ENCODE data around the gene KISS1R. TPM values are rescaled to one million over a fixed set of nuclear protein-coding genes. Genes with fewer than 3 reads are reported as not detected.

Gene KISS1R
- total and polyA plus RNA-seq, 2 experiments from 2014 or later = 1.3 to 2.1 TPM

- DNase-seq (ENCODE audit: low spot score) = no peak
- Histone ChIP-seq H3K27me3 (no peaks in the 10 kb centered on the region), H3K9me2 (replicated peaks; ENCODE audit: insufficient read depth) (no peaks in the 10 kb centered on the region), H4K20me1 (ENCODE audit: insufficient read depth, poor library complexity, severe bottlenecking) (peaks cover 27% of the 10 kb centered on the region), H3K79me2 (peaks cover 20% of the 10 kb centered on the region), H3K9me3 (ENCODE audit: low read depth) (no peaks in the 10 kb centered on the region), H3K4me3 (no peak overlapping the region), H3K4me2 (no peak overlapping the region), H3K4me1 (ENCODE audit: insufficient read depth) (no peaks in the 10 kb centered on the region), H3K36me3 (replicated peaks; ENCODE audit: insufficient read depth, low read depth) (no peaks in the 10 kb centered on the region), H2AFZ (no peak overlapping the region), H3K27ac (no peak overlapping the region)
- TF ChIP-seq CTCF (IDR thresholded peaks at IDR 0.05; ENCODE audit: poor library complexity) (no peak), EZH2phosphoT487 (IDR thresholded peaks at IDR 0.05; ENCODE audit: low read depth, severe bottlenecking, unreplicated experiment) (no peak), EZH2 (IDR thresholded peaks at IDR 0.05; ENCODE audit: borderline replicate concordance) (no peak)
- 92% methylated on average over 32 of the region's 32 CpGs for WGBS (ENCODE audit: low lambda C conversion rate, missing lambda C conversion rate)
These were observed 17.6 kb upstream of the KISS1R start for GRCh38 chr19:899336-900042.

- 98% methylated on average over 10 of the region's 15 CpGs for WGBS (ENCODE audit: low lambda C conversion rate, missing lambda C conversion rate)
These were observed 17.2 kb upstream of the KISS1R start for GRCh38 chr19:900043-900301.

DNA sequence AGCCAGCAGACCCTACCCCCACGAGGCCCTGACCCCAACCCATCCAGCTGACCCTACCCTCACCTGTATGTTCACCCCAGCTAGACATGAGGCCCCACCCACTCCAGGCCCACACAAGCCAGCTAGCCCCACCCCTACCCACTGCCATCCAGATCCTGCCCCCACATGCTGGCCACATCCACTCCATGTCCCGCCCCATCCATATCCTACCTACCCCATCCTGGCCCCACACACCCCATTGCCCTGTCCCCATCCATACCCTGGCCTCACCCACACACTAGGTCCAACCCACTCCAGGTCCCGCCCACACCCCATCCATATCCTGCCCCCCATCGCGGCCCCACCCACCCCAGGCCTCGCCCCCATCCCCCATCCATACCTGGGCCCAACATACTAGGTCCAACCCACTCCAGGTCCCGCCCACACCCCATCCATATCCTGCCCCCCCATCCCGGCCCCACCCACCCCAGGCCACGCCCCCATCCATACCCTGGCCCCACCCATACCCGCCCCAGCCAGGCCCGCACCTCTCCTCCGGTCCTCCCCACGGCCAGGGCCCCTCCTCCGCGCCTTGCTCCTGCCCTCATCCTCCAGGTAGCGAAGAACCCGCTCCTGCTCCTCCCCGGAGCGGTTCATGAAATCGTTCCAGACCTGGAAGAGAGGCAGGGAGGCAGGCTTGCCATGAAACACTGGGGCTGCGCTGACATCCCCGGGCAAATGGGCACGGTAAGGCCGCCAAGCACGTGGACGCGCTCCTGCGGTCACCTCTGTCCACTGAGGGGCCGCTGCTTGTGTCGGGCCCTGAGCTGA, 16.6 kb upstream of the KISS1R start:
- Histone ChIP-seq H3K27me3 (no peaks in the 10 kb centered on the region), H3K9me3 (ENCODE audit: low read depth) (no peaks in the 10 kb centered on the region), H3K27ac (no peak overlapping the region), H2AFZ (no peak overlapping the region), H3K4me3 (no peak overlapping the region), H3K4me2 (no peak overlapping the region), H3K36me3 (replicated peaks; ENCODE audit: insufficient read depth, low read depth) (no peaks in the 10 kb centered on the region), H4K20me1 (ENCODE audit: insufficient read depth, poor library complexity, severe bottlenecking) (peaks cover 27% of the 10 kb centered on the region), H3K79me2 (peaks cover 27% of the 10 kb centered on the region), H3K4me1 (ENCODE audit: insufficient read depth) (no peaks in the 10 kb centered on the region), H3K9me2 (replicated peaks; ENCODE audit: insufficient read depth) (no peaks in the 10 kb centered on the region)
- TF ChIP-seq CTCF (IDR thresholded peaks at IDR 0.05; ENCODE audit: poor library complexity) (no peak), EZH2phosphoT487 (IDR thresholded peaks at IDR 0.05; ENCODE audit: low read depth, severe bottlenecking, unreplicated experiment) (no peak), EZH2 (IDR thresholded peaks at IDR 0.05; ENCODE audit: borderline replicate concordance) (no peak)
- WGBS (ENCODE audit: low lambda C conversion rate, missing lambda C conversion rate) = 96% methylated on average over 18 of the region's 30 CpGs
- no peak for DNase-seq (ENCODE audit: low spot score)

More at GRCh38 chr19:900043-900301, 17.2 kb upstream of the KISS1R start:
- Histone ChIP-seq H2AFZ (no peak overlapping the region), H3K27me3 (no peaks in the 10 kb centered on the region), H3K4me1 (ENCODE audit: insufficient read depth) (no peaks in the 10 kb centered on the region), H3K27ac (no peak overlapping the region), H4K20me1 (ENCODE audit: insufficient read depth, poor library complexity, severe bottlenecking) (peaks cover 27% of the 10 kb centered on the region), H3K4me3 (no peak overlapping the region), H3K9me2 (replicated peaks; ENCODE audit: insufficient read depth) (no peaks in the 10 kb centered on the region), H3K4me2 (no peak overlapping the region), H3K36me3 (replicated peaks; ENCODE audit: insufficient read depth, low read depth) (no peaks in the 10 kb centered on the region), H3K9me3 (ENCODE audit: low read depth) (no peaks in the 10 kb centered on the region), H3K79me2 (peaks cover 25% of the 10 kb centered on the region)
- no peak for TF ChIP-seq CTCF (IDR thresholded peaks at IDR 0.05; ENCODE audit: poor library complexity)
- TF ChIP-seq EZH2 (IDR thresholded peaks at IDR 0.05; ENCODE audit: borderline replicate concordance) = no peak
- TF ChIP-seq EZH2phosphoT487 (IDR thresholded peaks at IDR 0.05; ENCODE audit: low read depth, severe bottlenecking, unreplicated experiment) = no peak
- no peak for DNase-seq (ENCODE audit: low spot score)

Measured in hepatocyte (in vitro differentiated cells).